Esophagus muscularis mucosa (tissue), 4 donors: ENCODE data around the gene RET. TPM values are rescaled to one million over a fixed set of nuclear protein-coding genes. Genes with fewer than 3 reads are reported as not detected.

ENCODE experiments used
- DNase-seq: peaks from one replicate; pipeline ENCODE4 v3.0.0-alpha.2; 2017; ENCODE audit errors: extremely low spot score
- H3K27ac ChIP-seq, 4 donors: fragments of 200-600 bp; sonication (generic); replicated peaks in 1 of 4; 1 replicate in 3 of 4; 2 replicates in 1 of 4; pipeline ENCODE4 v1.5.1; 2016 to 2019; ENCODE audit warnings: mild to moderate bottlenecking in 1 of 4
- H3K27me3 ChIP-seq, 4 donors: fragments of 200-600 bp; sonication (generic); one replicate each; pipeline versions ENCODE4 v1.5.1 to v1.6.0; 2016 to 2019
- H3K36me3 ChIP-seq, 4 donors: fragments of 200-600 bp; sonication (generic); one replicate each; pipeline ENCODE4 v1.5.1; 2016 to 2019
- H3K4me1 ChIP-seq, 4 donors: fragments of 200-600 bp; sonication (generic); one replicate each; pipeline ENCODE4 v1.5.1; 2016 to 2019
- H3K4me3 ChIP-seq, 4 donors: fragments of 200-600 bp; sonication (generic); 1 replicate in 2 of 4; 2 replicates in 2 of 4; pipeline ENCODE4 v1.5.1; 2016 to 2019; ENCODE audit warnings: mild to moderate bottlenecking in 4 of 4, moderate library complexity in 1 of 4
- H3K9me3 ChIP-seq, 4 donors: fragments of 200-600 bp; sonication (generic); 1 replicate in 3 of 4; 2 replicates in 1 of 4; pipeline ENCODE4 v1.5.1; 2016 to 2019
- EP300 ChIP-seq: sonication (generic); formaldehyde crosslinking; IDR thresholded peaks from one replicate; pipeline ENCODE4 v1.6.1; 2017; ENCODE audit warnings: antibody characterized with exemption
- POLR2A ChIP-seq: fragments of 450-650 bp; IDR thresholded peaks from one replicate; pipeline ENCODE4 v1.6.1; 2017; ENCODE audit warnings: antibody characterized with exemption, moderate library complexity, mild to moderate bottlenecking, low read depth
- POLR2AphosphoS5 ChIP-seq, 2 donors: sonication (generic); formaldehyde crosslinking; IDR thresholded peaks; one replicate each; pipeline ENCODE4 v1.6.1; 2017; ENCODE audit warnings: antibody characterized with exemption in 2 of 2
- WGBS: methylation state at CpG from one replicate; pipeline ENCODE4 v1.1.5; 2018; 5-methylcytosine and 5-hydroxymethylcytosine counted together
- intact Hi-C: fragments of 100-400 bp; cut with DNase I; formaldehyde crosslinking; loops from one replicate; pipeline ENCODE4 v1.15.1; 2023
- total RNA-seq, 4 donors: library from RNA; depleted of rRNA; stranded (reverse); fragments of >200 nt; gene quantifications; one replicate each; pipeline versions ENCODE4 v1.1.0 to v1.2.1, GENCODE V29; 2016
- TF ChIP-seq, protein P1 (sequence below), 3 experiments: fragments of 200-600 bp in 2 of 3; fragments of 450-650 bp in 1 of 3; sonication (generic) in 2 of 3; IDR thresholded peaks; one replicate each; pipeline ENCODE4 v1.5.1; 2017 to 2019; ENCODE audit warnings: antibody characterized with exemption in 3 of 3, mild to moderate bottlenecking in 2 of 3, moderate library complexity in 1 of 3

RET gene
- total RNA-seq, 4 donors from 2014 or later = 1.7 to 4.0 (median 3.0) TPM

DNA sequence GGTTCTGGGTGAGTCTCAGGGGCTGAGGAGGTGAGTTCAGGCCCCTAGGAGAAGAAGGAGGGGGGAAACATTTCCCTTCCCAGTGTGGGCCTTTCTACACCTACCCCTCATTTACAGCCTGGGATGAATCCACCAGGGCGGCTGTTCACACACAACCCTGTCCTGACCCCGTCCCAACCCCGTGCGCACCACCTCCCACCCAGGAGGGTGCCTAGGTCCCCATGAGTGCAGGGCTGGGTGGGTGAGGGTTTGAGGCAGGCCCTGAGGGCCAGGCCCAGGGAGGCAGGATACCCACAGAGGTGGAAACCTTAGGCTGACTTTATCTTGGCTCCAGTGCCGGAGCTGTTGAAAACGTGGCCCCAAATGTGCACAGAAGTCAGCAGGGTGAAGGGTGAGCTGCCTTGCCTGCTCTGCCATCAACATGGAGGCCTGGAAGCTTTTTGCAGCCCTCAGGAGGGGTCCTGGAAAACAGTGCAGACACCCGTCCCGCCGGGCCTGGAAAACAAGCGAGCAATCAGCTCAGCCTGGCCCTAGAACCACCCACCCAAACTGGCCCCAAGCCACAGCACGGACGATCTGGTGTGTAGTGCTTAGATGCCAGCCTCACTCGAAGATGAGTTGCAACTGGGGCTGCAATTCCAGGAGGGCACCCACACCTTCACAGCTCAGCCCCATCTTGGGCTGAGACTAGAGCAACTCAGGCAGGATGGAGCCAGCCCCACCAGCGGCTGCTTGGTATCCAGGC lies 9.3 kb upstream of the RET start:
- intact Hi-C loops = no loop called here

DNA sequence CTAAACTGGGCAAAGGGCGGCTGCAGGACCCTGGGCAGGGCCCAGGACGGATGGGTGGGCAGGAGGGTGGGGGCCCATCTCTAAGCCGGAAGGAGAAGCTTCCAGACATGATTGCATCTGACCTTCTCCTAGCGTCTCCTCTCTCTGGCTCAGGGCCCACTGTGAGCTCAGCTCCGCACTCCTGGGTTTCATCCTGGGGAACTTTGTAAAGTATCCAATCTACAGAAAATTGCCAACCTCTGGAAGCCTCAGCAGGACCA lies 8.8 kb upstream of the RET start:
- no peak for TF ChIP-seq POLR2A
- no peak for TF ChIP-seq POLR2AphosphoS5 (IDR thresholded peaks at IDR 0.05)
- Histone ChIP-seq H3K27me3 (peaks cover 0 to 31% (median 0%) of the 10 kb centered on the region in 4 donors), H3K9me3 (no peaks in the 10 kb centered on the region), H3K4me1 (no peaks in the 10 kb centered on the region), H3K36me3 (no peaks in the 10 kb centered on the region), H3K27ac (no peak overlapping the region), H3K4me3 (no peak overlapping the region)
- intact Hi-C loops = no loop called here
- DNase-seq = no peak
- WGBS = 71% methylated on average over 3 of the region's 5 CpGs

More for the DNA sequence above, 9.3 kb upstream of the RET start:
- H3K27me3 ChIP-seq = peaks cover 0 to 26% (median 0%) of the 10 kb centered on the region in 4 donors
- TF ChIP-seq POLR2A (no peak), POLR2AphosphoS5 (IDR thresholded peaks at IDR 0.05) (no peak), EP300 (no peak)
- TF ChIP-seq, protein P1, sequence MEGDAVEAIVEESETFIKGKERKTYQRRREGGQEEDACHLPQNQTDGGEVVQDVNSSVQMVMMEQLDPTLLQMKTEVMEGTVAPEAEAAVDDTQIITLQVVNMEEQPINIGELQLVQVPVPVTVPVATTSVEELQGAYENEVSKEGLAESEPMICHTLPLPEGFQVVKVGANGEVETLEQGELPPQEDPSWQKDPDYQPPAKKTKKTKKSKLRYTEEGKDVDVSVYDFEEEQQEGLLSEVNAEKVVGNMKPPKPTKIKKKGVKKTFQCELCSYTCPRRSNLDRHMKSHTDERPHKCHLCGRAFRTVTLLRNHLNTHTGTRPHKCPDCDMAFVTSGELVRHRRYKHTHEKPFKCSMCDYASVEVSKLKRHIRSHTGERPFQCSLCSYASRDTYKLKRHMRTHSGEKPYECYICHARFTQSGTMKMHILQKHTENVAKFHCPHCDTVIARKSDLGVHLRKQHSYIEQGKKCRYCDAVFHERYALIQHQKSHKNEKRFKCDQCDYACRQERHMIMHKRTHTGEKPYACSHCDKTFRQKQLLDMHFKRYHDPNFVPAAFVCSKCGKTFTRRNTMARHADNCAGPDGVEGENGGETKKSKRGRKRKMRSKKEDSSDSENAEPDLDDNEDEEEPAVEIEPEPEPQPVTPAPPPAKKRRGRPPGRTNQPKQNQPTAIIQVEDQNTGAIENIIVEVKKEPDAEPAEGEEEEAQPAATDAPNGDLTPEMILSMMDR (IDR thresholded peaks at IDR 0.05) = no peak
- no peak for DNase-seq
- H3K9me3 ChIP-seq = no peaks in the 10 kb centered on the region
- no peaks in the 10 kb centered on the region for H3K36me3 ChIP-seq
- no peak overlapping the region for H3K4me3 ChIP-seq
- H3K27ac ChIP-seq = no peak overlapping the region
- H3K4me1 ChIP-seq = no peaks in the 10 kb centered on the region
- WGBS = 91% methylated on average over 13 of the region's 14 CpGs

DNA sequence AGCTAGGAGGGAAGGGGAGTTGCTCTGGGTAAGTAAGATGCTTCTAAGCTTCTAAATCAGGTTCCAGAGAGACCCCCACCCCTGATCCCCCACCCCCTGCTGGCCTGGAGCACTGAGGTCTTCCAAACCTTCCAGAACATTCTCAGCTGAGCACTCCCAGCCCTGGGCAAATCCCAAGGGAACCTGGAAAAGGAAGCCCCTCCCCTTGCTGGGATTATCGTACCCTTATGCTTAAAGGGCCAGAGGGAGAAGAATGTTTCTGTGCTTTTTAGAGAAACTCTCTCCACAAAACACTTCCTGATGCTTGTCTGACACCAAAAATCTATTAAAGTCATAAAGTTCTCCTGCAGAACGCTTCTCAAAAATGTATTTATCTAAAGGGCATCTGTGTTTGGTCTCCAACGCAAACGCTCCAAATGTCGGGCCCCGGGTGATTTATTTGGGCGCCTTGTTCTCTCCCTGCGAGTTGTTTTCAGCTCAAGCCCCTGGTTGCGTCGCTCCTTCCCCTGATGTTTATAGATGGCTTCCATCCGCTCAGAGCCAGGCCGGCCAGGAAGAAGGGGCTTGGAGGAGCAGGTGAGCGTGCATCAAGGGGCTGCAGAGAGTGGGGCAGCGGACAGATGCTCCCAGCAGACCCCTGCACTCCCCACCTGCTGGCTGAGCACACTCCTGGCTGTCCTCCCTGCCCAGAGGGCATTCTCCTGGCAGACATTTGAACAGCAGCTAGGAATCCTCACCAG lies 8.2 kb upstream of the RET start:
- intact Hi-C loops = no loop called here

DNA sequence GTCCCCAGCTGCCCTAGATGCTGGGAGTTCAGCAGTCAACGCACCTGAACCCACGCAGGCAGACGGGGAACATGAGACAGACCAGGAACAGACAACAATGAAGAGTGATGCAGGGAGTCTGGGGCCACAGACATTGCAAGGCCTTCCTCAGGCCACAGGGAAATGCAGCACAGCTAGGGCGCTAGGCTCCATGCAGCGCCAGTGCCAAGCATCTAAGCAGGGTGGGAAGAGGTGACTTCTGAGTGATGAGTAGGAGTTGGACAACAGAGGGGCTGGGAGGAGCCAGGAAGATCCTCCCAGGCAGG lies 7.7 kb upstream of the RET start:
- no peaks in the 10 kb centered on the region for H3K9me3 ChIP-seq
- H3K27me3 ChIP-seq = peaks cover 0 to 42% (median 0%) of the 10 kb centered on the region in 4 donors
- intact Hi-C loops = no loop called here
- TF ChIP-seq EP300 (no peak), POLR2A (no peak), POLR2AphosphoS5 (IDR thresholded peaks at IDR 0.05) (no peak)
- TF ChIP-seq, protein P1 (IDR thresholded peaks at IDR 0.05) = no peak
- H3K27ac ChIP-seq = no peak overlapping the region
- 79% methylated on average over 2 of the region's 5 CpGs for WGBS
- H3K4me1 ChIP-seq = no peaks in the 10 kb centered on the region
- H3K36me3 ChIP-seq = no peaks in the 10 kb centered on the region
- no peak overlapping the region for H3K4me3 ChIP-seq
- DNase-seq = no peak

More for the DNA sequence above, 8.2 kb upstream of the RET start:
- Histone ChIP-seq H3K4me1 (no peaks in the 10 kb centered on the region), H3K36me3 (no peaks in the 10 kb centered on the region), H3K4me3 (no peak overlapping the region), H3K9me3 (no peaks in the 10 kb centered on the region), H3K27me3 (peaks cover 0 to 36% (median 0%) of the 10 kb centered on the region in 4 donors), H3K27ac (no peak overlapping the region)
- 49% methylated on average over 12 of the region's 14 CpGs for WGBS
- no peak for DNase-seq
- TF ChIP-seq POLR2A (no peak), POLR2AphosphoS5 (IDR thresholded peaks at IDR 0.05) (no peak), EP300 (no peak)
- TF ChIP-seq, protein P1 (IDR thresholded peaks at IDR 0.05) = no peak

DNA sequence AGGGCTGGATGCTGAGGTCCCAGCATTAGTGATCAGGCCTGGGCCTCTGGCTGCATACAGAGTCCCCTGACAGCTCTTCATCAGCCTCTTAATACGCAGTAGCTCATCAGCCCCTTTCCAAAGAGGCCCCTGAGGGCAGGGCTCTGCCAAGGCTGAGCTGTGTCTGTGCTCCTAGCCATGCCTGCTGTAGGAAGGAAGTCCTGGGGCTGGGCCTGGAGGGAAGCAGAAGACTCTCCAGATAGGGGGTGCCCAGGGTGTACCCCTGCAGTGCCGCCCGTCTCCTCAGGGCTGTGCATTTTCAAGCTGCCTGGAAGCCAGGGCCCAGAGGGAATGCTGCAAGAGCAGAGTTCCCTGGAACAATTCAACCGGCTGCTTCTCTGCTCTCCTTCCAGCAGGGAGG lies 7.3 kb upstream of the RET start:
- Histone ChIP-seq H3K9me3 (no peaks in the 10 kb centered on the region), H3K4me3 (no peak overlapping the region), H3K27ac (no peak overlapping the region), H3K4me1 (no peaks in the 10 kb centered on the region), H3K27me3 (peaks cover 0 to 46% (median 0%) of the 10 kb centered on the region in 4 donors), H3K36me3 (no peaks in the 10 kb centered on the region)
- DNase-seq = no peak
- intact Hi-C loops = no loop called here
- TF ChIP-seq POLR2AphosphoS5 (IDR thresholded peaks at IDR 0.05) = no peak
- TF ChIP-seq EP300 = no peak
- TF ChIP-seq POLR2A = no peak
- TF ChIP-seq, protein P1 (IDR thresholded peaks at IDR 0.05) = no peak
- 55% methylated on average over 2 of the region's 4 CpGs for WGBS
